HEK293 (cell line): ENCODE results near the gene HEMGN.

Experiments
- GLI2 ChIP-seq: fragments of 450-650 bp; formaldehyde crosslinking; IDR thresholded peaks from 2 replicates; pipeline ENCODE4; 2017; ENCODE audit warnings: missing biosample characterization, missing genetic modification characterization, low read depth, borderline replicate concordance
- HOXA7 ChIP-seq: sonication (generic); formaldehyde crosslinking; IDR thresholded peaks from 2 replicates; pipeline ENCODE4 v1.8.1; 2022; ENCODE audit warnings: missing genetic modification reagents, borderline replicate concordance
- KLF17 ChIP-seq: fragments of 450-650 bp; formaldehyde crosslinking; IDR thresholded peaks from 2 replicates; pipeline ENCODE4 v1.5.1; 2016; ENCODE audit warnings: missing biosample characterization, missing genetic modification characterization
- PRDM1 ChIP-seq: fragments of 450-650 bp; formaldehyde crosslinking; IDR thresholded peaks from 2 replicates; pipeline ENCODE4; 2016; ENCODE audit warnings: missing biosample characterization, missing genetic modification characterization
- RBAK ChIP-seq: fragments of 450-650 bp; formaldehyde crosslinking; IDR thresholded peaks from 2 replicates; pipeline ENCODE4 v1.5.1; 2016; ENCODE audit warnings: missing biosample characterization, missing genetic modification characterization
- REST ChIP-seq: fragments of 450-650 bp; formaldehyde crosslinking; IDR thresholded peaks from 2 replicates; pipeline ENCODE4 v1.5.1; 2016; ENCODE audit warnings: missing biosample characterization, missing genetic modification characterization
- YY1 ChIP-seq: fragments of 450-650 bp; formaldehyde crosslinking; IDR thresholded peaks from 2 replicates; pipeline ENCODE4 v1.5.1; 2018; ENCODE audit warnings: missing biosample characterization, missing genetic modification characterization
- ZBTB1 ChIP-seq: fragments of 450-650 bp; formaldehyde crosslinking; IDR thresholded peaks from 2 replicates; pipeline ENCODE4 v1.5.1; 2016; ENCODE audit warnings: missing biosample characterization, missing genetic modification characterization
- ZBTB26 ChIP-seq: fragments of 450-650 bp; formaldehyde crosslinking; optimal IDR thresholded peaks from 2 replicates; pipeline ENCODE3; 2016; ENCODE audit warnings: missing biosample characterization, mild to moderate bottlenecking, missing genetic modification characterization
- ZBTB49 ChIP-seq: fragments of 450-650 bp; formaldehyde crosslinking; IDR thresholded peaks from 2 replicates; pipeline ENCODE4 v1.5.1; 2016; ENCODE audit warnings: missing biosample characterization, missing genetic modification characterization, low read depth
- ZNF223 ChIP-seq: fragments of 450-650 bp; formaldehyde crosslinking; IDR thresholded peaks from 2 replicates; pipeline ENCODE4 v1.5.1; 2016; ENCODE audit warnings: missing biosample characterization, missing genetic modification characterization
- ZNF366 ChIP-seq: fragments of 450-650 bp; formaldehyde crosslinking; conservative IDR thresholded peaks from 2 replicates; pipeline ENCODE4 v1.5.1; 2016; ENCODE audit warnings: missing biosample characterization, missing genetic modification characterization
- ZNF398 ChIP-seq: fragments of 450-650 bp; formaldehyde crosslinking; IDR thresholded peaks from 2 replicates; pipeline ENCODE4 v1.5.1; 2017; ENCODE audit warnings: missing biosample characterization, missing genetic modification characterization
- ZNF416 ChIP-seq: fragments of 450-650 bp; formaldehyde crosslinking; IDR thresholded peaks from 2 replicates; pipeline ENCODE4 v1.5.1; 2016; ENCODE audit warnings: missing biosample characterization, missing genetic modification characterization
- ZNF423 ChIP-seq: fragments of 450-650 bp; formaldehyde crosslinking; IDR thresholded peaks from 2 replicates; pipeline ENCODE4 v1.5.1; 2016; ENCODE audit warnings: missing biosample characterization, missing genetic modification characterization
- ZNF449 ChIP-seq: fragments of 450-650 bp; formaldehyde crosslinking; IDR thresholded peaks from 2 replicates; pipeline ENCODE4 v1.5.1; 2017; ENCODE audit warnings: missing biosample characterization, mild to moderate bottlenecking, missing genetic modification characterization, moderate library complexity
- ZNF488 ChIP-seq: fragments of 450-650 bp; formaldehyde crosslinking; IDR thresholded peaks from 2 replicates; pipeline ENCODE4 v1.5.1; 2016; ENCODE audit warnings: missing biosample characterization, missing genetic modification characterization
- ZNF558 ChIP-seq: fragments of 450-650 bp; formaldehyde crosslinking; IDR thresholded peaks from 2 replicates; pipeline ENCODE4 v1.5.1; 2016; ENCODE audit warnings: missing biosample characterization, missing genetic modification characterization
- ZNF585B ChIP-seq: fragments of 450-650 bp; formaldehyde crosslinking; IDR thresholded peaks from 2 replicates; pipeline ENCODE4 v1.5.1; 2016; ENCODE audit warnings: missing biosample characterization, missing genetic modification characterization
- ZNF626 ChIP-seq: fragments of 450-650 bp; sonication (Bioruptor Pico); formaldehyde crosslinking; IDR thresholded peaks from 2 replicates; pipeline ENCODE4 v1.5.1; 2018; ENCODE audit warnings: missing biosample characterization, missing genetic modification characterization, inconsistent platforms
- ZNF629 ChIP-seq: fragments of 450-650 bp; formaldehyde crosslinking; IDR thresholded peaks from 2 replicates; pipeline ENCODE4 v1.5.1; 2017; ENCODE audit warnings: missing biosample characterization, missing genetic modification characterization
- ZNF639 ChIP-seq: fragments of 450-650 bp; formaldehyde crosslinking; IDR thresholded peaks from 2 replicates; pipeline ENCODE4 v1.5.1; 2016; ENCODE audit warnings: missing biosample characterization, missing genetic modification characterization
- ZNF76 ChIP-seq: fragments of 450-650 bp; formaldehyde crosslinking; IDR thresholded peaks from 2 replicates; pipeline ENCODE4; 2016; ENCODE audit warnings: low read depth, missing biosample characterization, missing genetic modification characterization, borderline replicate concordance
- ZNF776 ChIP-seq: fragments of 450-650 bp; formaldehyde crosslinking; IDR thresholded peaks from 2 replicates; pipeline ENCODE4 v1.5.0; 2017; ENCODE audit warnings: missing biosample characterization, missing genetic modification characterization, borderline replicate concordance

The HEMGN gene

GRCh38 chr9:97921959-97922724, 15.8 kb downstream of the HEMGN start, which contains the start of gene TRMO (continued):
- peak; percentile 63; the same call in 1 of the 2 replicates for TF ChIP-seq ZNF488 (tag by site-specific recombination)
- peak; percentile 58 for TF ChIP-seq REST (tag by site-specific recombination)
- TF ChIP-seq ZNF558, result 0 out of 2 replicates have a peak, but pooled peaks have one; percentile 50
- TF ChIP-seq ZNF423 (tag by site-specific recombination), result peak; percentile 36; the same call in 1 of the 2 replicates
- peak; percentile 98 for TF ChIP-seq KLF17
- no peak; the same call in 1 of the 2 replicates for TF ChIP-seq PRDM1
- peak; percentile 68 for TF ChIP-seq ZBTB26 (tag by site-specific recombination)
- no peak for TF ChIP-seq ZBTB1 (tag by site-specific recombination)
- no peak for TF ChIP-seq ZNF776 (tag by site-specific recombination)
- no peak for TF ChIP-seq ZNF585B
- 0 out of 2 replicates have a peak, but pooled peaks have one; percentile 30 for TF ChIP-seq RBAK (tag by site-specific recombination)
- no peak for TF ChIP-seq ZBTB49 (tag by site-specific recombination)
- peak; percentile 64; the same call in 1 of the 2 replicates for TF ChIP-seq ZNF416 (tag by site-specific recombination)
- peak; percentile 98 for TF ChIP-seq ZNF639
- peak; percentile 81 for TF ChIP-seq YY1 (tag by site-specific recombination)
- peak; percentile 82; the same call in 1 of the 2 replicates for TF ChIP-seq ZNF76 (tag by site-specific recombination)
- TF ChIP-seq HOXA7 (CRISPR knock-in tag), result no peak
- peak; percentile 100 for TF ChIP-seq ZNF629 (tag by site-specific recombination)
- TF ChIP-seq ZNF449, result peak; percentile 52; the same call in 1 of the 2 replicates
- no peak for TF ChIP-seq ZNF626 (tag by site-specific recombination)
- TF ChIP-seq ZNF398 (tag by site-specific recombination), result 0 out of 2 replicates have a peak, but pooled peaks have one; percentile 8
- peak; percentile 53 for TF ChIP-seq ZNF366 (tag by site-specific recombination)
- no peak; the same call in 1 of the 2 replicates for TF ChIP-seq ZNF223 (tag by site-specific recombination)
- no peak for TF ChIP-seq GLI2 (tag by site-specific recombination)
